ENCODE data around the gene RFXANK.

DNA sequence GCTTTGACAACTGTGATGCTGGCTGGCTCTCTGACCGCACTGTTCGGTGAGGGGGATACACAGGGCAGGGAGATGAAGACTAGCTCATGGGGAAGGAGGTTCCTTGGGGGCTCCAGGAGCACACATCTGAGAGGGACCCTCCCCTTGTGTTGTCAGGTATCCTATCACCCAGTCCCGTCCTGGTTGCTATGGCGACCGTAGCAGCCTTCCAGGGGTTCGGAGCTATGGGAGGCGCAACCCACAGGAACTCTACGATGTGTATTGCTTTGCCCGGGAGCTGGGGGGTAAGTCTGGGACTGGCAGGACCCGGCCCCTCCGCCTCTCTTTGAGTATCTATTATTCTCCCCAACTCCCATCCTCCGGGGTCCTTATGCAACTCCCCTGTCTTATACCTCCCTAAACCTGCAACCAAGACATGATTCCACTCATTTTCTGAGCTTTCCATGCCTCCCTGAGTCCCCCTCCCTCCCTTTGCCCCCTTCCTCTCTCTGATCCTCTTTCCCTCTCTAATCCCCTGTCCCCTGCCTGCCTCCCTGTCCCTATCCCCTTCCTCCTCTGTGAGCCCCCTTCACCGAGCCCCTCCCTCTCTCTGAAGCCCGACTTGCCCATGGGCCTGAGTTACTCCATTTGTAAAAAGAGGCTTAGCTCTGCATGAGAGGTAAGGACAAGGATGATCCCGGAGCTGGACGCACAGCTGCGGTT, 32.2 kb downstream of the RFXANK start:
- TF ChIP-seq, protein P1, sequence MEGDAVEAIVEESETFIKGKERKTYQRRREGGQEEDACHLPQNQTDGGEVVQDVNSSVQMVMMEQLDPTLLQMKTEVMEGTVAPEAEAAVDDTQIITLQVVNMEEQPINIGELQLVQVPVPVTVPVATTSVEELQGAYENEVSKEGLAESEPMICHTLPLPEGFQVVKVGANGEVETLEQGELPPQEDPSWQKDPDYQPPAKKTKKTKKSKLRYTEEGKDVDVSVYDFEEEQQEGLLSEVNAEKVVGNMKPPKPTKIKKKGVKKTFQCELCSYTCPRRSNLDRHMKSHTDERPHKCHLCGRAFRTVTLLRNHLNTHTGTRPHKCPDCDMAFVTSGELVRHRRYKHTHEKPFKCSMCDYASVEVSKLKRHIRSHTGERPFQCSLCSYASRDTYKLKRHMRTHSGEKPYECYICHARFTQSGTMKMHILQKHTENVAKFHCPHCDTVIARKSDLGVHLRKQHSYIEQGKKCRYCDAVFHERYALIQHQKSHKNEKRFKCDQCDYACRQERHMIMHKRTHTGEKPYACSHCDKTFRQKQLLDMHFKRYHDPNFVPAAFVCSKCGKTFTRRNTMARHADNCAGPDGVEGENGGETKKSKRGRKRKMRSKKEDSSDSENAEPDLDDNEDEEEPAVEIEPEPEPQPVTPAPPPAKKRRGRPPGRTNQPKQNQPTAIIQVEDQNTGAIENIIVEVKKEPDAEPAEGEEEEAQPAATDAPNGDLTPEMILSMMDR (IDR thresholded peaks at IDR 0.05), result no peak
- no peak for TF ChIP-seq POLR2AphosphoS5 (IDR thresholded peaks at IDR 0.05)
- TF ChIP-seq POLR2A (IDR thresholded peaks at IDR 0.05), result no peak

Data from sigmoid colon (tissue), 4 donors.